Fibroblast of the conjunctiva (primary cell): ENCODE measurements around the gene NRDC.
"Not testable (repeated sequence)": the region's sequence is repeated elsewhere in the genome, so short reads cannot be mapped to it uniquely, and the experiment has no call there.

ENCODE experiments used
- DNase-seq: peaks from one replicate; pipeline ENCODE4 v3.0.0-alpha.2; 2010; ENCODE audit warnings: low read depth

Gene NRDC

DNA sequence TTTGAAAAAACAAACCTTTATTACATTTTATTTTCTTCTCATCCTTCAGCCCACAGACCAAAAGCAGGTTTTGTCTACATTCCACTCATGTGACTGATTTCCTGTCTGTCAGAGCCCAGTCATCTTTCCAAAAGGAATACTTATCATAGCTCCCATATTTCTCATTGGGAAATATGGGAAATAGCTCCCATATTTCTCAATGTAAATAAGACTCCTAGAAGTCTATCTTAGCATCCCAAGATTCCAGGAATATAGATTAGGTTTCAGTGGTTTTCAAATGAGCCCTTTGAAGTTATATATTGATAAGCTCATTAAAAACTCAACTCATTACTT, 19.1 kb upstream of the NRDC start:
- peak; percentile 37 for DNase-seq

DNA sequence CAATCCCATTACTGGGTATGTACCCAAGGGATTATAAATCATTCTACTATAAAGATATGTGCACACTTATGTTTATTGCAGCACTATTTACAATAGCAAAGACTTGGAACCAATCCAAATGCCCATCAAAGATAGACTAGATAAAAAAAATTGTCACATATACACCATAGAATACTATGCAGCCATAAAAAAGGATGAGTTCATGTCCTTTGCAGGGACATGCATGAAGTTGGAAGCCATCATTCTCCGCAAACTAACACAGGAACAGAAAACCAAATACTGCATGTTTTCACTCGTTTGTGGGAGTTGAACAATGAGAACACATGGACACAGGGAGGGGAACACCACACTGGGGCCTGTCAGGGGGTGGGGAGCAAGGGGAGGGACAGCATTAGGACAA, 16.2 kb upstream of the NRDC start:
- DNase-seq: not testable (repeated sequence)

DNA sequence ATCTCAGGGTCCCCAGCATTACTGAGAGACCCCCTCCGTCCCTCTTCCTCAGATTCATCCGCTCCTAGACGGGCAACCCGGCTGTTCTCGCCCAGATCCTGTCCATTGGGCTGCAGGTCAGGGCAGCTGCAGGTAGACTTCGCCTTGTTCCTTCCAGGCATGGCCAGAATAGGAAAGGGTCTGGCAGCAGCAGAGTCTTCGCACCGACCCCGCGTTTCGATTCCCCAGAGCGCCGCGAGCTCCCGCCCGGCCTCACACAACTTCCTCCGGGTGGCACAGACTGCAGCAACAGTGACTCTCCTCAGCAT, 265 bp downstream of the NRDC start:
- no peak for DNase-seq

DNA sequence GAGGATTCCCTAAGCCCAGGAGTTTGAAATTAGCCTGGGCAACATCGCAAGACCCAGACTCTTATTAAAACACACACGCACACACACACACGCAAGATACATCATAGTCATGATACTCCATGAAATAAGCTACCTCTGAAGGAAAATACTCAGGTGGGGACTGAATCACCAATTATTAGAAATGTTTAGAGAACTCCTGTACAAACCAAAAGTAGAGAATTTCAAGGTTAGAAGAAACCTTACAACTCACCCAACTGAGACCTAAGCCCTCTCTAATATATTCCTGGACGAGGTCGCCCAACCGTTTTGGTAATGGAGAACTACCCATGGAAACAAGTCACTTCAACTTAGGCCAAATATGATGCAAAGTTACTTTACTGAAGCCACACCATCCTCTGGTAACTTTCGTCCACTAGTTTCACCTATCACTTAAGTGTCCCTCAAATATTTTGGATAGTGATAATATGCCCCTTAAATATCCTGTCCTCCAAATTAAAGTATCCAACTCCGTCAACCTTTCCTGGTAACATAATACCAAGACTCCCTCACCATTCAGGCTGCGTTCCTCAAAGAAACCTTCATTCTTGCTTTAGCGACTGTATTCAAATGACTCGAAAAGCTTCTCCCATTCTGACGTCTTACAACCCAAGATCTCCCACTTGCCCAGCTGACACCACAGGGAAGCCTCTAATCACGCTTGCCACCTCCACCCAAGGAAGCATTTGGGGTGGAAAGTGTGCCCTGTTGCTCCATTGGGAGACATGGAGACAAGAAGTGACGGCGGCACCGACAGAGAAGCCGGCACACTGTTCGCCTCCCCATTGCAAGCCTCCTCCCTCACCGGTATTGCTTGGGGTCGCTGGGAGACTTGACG, 856 bp downstream of the NRDC start:
- DNase-seq: no peak

DNA sequence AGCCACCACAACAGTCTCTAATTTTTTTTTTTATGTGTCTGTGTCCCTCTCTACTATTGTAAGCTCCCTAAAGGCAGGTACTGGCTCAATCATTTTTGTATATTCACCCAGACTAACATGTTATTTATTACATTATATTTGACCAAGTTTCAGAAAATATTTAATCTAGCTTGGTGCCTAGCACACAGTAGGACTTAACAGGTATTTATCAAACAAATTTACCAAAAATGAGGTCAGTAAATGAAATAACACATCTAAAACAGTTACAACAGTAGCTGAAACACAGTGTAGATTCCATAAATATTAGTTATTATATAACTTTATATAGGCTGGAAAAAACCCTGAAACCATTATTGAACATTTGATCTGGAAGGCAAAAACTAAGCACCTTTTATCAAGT, 2.7 kb downstream of the NRDC start:
- DNase-seq: no peak

DNA sequence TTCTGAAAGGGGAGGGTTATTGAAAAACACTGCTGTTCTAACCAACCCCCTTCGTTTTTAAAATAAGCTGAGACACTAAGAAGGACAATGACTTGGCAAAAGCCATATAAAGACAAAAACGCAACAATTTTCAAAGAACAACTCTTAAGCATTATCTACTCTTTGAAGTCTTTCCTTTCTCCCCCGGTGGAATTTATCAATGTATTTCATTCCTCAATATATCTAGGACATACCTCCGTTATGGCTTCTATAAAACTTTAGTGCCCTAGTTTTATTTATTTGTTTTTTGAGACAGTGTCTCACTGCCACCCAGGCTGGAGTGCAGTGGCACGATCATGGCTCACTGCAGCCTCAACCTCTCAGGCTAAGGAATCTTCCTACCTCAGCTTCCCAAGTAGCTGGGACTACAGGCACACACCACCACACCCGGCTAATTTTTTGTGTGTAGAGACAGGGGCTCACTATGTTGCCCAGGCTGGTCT, 3.2 kb downstream of the NRDC start:
- DNase-seq: no peak

DNA sequence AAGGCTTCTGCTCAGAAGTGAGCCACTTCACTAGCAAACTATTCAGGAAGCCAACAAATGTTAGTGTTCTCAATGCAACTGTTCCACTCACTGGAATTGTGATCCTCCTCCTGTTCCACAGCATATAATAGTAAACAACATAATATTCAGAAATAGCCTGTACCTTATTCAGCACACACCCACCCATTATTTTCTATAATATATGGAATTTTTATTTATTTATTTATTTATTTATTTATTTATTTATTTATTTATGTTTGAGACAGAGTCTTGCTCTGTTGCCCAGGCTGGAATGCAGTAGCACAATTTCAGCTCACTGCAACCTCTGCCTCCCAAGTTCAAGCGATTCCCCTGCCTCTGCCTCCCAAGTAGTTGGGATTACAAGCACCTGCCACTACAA, 5.3 kb downstream of the NRDC start:
- not testable (repeated sequence) for DNase-seq

DNA sequence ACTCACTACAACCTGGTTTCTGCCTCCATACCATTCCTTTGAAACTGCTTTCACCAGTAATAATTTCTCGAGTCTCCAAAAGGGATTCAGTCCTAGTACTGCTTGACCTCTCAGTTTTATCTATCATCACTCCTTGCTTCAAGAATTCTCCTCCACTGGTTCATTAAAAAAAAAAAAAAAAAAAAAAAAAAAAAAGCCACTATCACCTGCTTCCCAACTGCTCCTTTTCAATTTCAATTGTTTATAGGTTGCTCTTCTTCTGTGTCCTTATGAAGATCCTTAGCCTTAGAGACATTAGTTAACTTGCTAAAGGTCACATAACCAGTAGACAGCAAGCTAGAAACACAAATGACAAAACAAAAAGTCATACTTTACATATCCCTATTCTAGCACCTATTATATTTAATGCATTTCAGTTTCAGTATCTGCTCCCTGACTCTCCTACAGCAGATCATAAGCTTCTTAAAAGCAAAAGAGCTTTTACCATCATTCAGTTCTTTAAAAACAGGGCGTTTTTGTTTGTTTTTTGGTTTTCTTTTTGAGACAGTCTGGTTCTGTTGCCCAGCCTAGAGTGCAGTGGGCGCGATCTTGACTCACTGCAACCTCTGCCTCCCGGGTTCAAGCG, 7.1 kb downstream of the NRDC start:
- DNase-seq: no peak

DNA sequence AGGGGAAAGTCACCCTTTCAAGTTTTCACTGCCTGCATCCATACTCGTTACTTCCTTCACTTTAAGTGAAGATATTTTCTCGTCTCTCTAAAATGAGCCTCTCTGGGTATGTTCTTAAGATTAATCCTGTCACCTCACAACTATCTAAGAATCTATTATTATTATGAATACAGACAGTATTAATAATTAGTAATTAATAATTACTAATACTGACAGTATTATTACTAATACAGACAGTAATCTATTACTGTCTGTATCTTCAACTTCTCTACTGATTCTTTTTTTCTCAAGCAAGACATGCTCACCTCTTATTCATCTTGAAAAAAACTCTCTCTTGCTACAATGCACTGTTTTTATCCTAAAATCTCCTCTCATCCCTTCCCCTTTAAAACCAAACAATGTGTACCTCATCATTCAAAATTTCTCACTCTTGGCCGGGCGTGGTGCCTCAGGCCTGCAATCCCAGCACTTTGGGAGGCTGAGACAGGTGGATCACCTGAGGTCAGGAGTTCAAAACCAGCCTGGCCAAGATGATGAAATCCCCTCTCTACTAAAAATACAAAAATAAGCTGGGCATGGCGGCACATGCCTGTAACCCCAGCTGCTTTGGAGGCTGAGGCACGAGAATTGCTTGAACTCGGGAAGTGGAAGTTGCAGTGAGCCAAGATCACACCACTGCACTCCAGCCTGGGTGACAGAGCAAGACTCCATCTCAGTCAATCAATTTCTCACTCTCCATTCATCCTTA, 7.8 kb downstream of the NRDC start:
- no peak for DNase-seq

DNA sequence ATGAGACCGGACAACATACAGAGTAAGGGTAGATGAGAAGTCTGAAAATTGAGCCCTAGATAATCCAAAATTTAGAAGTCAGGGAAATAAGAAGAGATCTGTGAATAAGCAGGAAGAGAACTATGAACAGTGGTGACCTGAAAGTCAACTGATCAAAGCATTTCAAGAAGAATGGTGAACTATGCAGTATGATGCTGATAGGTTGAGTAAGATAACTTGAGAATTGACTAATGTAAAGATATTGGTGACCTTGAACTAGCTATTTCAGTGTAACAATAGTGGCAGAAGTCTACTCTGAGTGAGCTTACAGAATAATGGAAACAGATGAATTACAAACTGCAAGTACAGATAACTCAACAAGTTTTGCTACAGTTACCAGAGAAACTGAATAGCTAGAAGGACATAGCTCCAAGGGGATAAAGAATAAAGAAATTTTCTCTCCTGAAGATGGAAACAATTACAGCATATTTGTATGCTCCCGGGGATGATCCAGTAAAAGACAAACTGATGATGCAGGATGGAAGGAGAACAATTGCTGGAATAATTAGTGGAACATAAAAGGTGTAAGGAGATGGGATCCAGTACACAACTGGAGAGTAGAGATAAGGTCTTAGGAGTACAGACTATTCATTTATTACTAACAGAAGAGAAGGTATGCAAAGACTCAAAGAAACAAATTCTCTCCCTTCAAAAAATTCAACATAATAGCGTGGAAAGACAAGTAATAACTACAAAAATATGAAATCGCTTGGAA, 10.9 kb downstream of the NRDC start:
- DNase-seq: no peak

DNA sequence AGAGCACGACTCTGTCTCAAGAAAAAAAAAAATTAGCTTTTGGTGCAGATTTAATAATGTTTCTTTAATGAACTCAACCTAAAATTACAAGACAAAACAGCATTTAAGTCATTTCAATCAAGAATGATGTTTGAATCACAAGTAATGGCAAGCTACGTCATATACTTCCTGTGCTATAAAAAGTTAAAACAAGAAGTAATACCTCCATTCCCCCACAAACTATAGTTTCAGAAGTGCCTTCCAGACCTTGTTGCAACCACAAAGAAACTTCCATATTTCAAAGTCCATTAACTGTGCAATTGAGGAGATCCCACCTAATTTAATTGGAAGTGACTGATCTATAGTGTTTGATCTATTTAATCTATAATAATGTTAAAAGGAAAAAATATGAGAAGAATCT, 15.1 kb downstream of the NRDC start:
- DNase-seq: no peak

DNA sequence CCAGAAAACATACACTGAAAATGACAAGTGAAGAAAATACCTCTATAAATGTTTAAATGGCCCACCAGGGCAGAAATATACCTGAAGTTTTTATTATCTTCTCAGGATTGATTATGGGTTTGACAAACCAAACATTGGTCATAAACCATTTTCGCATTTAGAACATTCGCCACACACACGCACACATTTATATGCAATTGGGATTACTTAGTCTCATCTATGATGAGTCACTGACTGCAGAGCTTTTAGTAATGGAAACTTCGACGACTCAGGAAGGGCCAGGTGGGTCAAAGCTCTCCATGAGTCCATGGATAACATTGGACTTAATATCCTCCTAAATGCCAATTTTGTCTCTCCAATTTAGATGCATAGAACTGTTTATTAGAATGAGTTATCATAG, 16.9 kb downstream of the NRDC start:
- no peak for DNase-seq

DNA sequence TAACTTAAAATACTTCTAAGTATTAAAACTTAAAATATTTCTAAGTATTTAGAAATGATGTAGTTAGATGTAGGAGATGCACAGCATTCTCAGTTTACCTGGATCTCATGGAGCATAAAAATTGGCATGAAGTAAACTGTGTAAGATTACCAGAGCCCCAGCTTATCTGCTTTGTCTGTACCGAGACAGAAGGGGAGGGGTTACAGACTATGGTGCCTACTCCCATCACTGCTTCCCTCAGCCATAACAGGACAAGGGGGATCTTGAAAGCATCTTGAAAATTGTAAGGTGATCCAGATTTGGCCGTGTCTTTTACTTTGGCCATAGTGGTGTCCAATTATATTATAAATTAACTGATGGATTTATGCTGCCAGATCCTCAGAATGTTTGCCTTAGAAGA, 18.8 kb downstream of the NRDC start:
- DNase-seq: no peak

DNA sequence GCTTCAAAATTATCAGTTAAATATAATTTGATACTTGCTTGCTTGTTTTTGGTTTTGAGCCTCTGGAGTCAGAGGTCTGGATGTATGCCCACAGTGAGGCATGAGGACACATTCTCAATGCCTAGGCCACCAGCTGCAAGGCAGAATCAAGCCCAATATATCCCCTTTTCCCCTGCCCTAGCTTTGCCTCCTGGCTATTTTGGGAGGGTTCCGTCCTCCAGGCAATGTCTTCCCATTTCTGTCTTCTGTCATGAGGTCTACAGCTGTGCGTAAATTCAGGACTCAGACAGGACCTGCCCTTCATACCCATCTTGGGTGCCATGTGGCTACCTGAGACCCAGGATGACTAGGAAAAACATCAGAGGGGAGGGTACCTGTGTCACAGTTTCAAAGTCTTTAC, 19.2 kb downstream of the NRDC start:
- no peak for DNase-seq

DNA sequence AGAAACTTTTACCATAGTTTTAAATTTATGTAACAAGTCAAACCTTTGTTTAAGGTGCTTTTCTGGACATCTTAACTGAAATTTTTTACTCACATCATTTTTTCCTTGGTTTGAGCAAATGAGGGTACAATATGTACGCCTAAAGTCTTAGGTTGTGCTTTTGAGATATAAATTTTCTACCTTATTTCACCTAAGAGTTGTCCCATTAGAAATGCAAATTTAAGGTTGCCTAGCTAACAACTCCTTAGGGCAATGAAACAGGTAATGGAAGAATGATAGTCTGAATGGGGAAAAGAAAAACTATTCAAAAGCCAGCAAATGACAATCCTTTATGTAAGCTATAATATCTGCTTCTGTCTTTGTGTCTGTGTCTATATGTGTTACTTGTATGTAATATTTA, 19.6 kb downstream of the NRDC start:
- no peak for DNase-seq

DNA sequence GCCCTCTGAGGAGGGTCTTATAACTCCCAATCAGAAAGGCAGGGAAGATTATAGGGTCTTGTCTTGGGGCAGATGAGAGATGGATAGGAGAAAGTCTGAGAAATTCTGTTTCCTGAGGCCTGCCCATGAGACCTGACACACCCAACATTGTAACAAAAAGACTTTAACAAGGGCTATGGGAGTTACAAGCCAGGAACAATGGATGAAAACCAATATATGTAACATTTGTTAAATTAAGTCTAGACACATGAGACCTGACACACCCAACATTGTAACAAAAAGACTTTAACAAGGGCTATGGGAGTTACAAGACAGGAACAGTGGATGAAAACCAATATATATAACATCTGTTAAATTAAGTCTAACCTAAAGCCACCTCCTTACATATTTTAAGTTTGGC, 21.8 kb downstream of the NRDC start:
- no peak for DNase-seq

DNA sequence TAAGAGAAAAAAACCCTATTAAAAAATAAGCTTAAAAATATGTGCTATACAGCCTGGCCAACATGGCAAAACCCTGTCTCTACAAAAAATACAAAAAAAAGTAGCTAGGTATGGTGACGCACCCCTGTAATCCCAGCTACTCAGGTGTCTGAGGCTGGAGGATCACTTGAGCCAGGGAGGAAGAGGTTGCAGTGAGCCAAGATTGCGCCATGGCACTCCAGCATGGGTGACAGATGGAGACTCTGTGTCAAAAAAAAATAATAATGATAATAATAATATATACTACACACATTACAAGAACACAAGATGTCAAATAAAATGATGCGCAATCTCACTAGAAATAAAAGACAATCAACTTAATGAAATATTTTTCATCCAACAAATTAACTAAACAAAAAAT, 22.9 kb downstream of the NRDC start:
- no peak for DNase-seq

DNA sequence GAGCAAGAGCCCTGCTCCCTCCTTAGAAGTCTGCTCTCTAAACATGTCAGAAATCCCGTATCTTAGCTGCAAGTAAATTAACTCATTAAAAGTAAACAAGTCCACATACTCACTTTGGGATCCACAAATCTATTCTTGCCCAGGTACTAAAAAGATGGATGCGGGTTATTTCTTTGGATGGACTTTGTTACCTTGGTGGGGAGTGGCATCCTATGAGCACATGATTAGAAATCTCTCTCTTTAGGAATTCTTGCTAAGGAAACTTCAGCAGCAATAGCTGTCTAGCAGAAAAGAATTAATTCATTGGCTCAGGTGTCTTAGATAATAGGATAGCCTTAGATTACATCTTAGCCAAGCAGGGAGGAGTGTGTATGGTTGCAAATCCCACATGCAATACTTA, 25.2 kb downstream of the NRDC start:
- no peak for DNase-seq

DNA sequence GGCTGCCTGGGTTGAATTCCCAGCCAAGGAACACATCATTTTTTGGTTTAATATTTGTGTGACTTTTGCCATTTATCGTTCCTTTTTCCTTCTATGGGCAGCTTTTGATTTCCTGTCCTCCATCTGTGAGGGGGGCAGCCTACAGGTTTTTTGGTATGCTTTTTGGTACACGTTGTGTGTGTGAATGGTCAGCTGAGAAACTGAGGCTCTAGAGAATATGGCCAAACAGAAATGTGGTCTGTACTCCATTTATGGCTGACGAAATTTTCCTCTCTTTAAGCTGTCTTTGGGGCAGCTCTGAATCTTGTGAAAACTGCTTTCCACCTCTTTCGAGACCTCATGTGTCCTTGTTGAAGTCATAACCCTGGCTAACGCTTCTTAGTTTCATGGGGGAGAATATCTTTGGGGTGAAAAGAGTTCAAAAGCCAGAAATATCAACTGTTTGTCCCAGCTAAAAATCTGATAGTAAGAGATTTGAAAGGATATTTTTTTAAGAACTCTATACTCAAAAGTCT, 26.6 kb downstream of the NRDC start:
- DNase-seq: no peak

DNA sequence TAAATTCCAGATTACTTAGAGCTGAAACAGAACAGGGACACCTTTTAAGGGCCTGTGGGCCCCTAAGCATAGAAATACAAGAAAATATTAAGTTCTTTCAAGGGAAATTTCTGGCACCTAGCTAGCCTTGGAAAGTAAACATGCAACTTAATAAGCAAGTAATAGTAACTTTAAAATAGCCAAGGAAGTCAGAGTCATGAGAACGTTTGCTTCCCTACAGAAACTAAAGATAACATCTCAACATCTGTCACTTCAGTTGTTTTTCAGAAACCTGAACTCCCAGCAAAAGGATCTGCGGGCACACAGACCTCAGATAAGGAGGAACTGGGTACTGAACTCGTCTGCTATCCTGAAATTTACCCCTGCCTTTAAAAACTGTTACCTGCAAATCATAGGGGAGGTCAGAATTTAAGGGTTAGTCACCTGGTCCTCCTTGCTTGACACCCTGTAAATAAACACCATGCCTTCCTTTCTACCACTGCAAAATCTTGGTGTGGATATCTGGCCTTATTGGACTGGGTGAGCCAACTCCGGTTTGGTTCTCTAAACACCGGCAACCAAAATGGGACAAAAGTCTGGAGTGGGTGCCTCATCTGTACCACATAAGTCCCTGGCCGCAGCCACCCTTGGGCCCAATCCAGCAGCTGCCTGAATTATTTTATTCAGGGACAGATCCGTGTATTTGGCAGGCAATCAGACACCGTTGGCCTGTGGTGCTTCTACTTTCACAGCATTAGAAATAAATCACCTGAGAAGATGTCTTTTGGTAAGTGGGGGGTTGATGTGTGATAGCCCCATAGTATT, 27.9 kb downstream of the NRDC start:
- no peak for DNase-seq

DNA sequence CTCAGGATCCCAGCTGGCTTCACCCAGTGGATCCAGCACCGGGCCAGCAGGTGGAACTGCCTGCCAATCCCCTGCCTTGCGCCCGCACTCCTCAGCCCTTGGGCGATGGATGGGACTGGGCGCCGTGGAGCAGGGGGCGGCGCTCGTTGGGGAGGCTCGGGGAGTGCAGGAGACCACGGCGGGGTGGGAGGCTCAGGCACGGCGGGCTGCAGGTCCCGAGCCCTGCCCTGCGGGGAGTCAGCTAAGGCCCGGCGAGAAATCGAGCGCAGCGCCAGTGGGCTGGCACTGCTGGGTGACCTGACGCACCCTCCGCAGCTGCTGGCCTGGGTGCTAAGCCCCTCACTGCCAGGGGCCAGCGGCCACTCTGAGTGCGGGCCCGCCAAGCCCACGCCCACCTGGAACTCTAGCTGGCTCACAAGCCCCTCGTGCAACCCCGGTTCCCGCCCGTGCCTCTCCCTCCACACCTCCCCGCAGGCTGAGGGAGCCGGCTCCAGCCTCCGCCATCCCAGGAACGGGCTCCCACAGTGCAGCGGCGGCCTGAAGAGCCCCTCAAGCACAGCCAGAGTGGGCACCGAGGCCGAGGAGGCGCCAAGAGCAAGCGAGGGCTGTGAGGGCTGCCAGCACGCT, 31.1 kb downstream of the NRDC start:
- DNase-seq: no peak
